HG02973 (cell line): ENCODE data around the gene C1QTNF8.

Experiments
- ATAC-seq: cut with Tn5 transposase; IDR thresholded peaks from one replicate; pipeline ENCODE4 v1.9.1; 2021; ENCODE audit warnings: moderate library complexity; ENCODE audit not compliant: unreplicated experiment

Gene C1QTNF8

DNA sequence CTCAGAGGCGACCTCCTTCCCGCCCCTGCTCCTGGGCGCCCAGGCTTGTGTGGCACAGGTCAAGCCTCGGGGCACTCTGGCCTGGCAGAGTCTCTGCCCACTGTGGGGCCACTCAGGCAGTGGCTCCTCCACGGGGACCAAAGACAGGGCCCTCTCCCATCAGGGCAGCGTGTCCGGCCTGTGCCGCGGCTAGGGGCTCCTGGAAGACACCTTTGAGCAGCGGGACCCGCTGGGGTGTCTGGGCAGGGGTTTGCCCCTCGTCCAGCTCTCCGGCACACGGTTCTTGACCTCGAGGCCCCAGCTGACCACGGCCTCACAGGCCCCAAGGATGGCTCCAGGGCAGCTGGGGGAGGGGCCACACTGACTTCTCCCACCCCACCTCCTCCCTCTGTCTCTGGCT is 48.2 kb downstream of the C1QTNF8 start:
- no peak for ATAC-seq

GRCh38 chr16:1047123-1047522 is 48.9 kb downstream of the C1QTNF8 start:
- no peak for ATAC-seq

GRCh38 chr16:1045993-1046911 is 49.8 kb downstream of the C1QTNF8 start:
- ATAC-seq, result no peak

- ATAC-seq, result no peak
Measured at GRCh38 chr16:1045310-1045992, 50.6 kb downstream of the C1QTNF8 start.

DNA sequence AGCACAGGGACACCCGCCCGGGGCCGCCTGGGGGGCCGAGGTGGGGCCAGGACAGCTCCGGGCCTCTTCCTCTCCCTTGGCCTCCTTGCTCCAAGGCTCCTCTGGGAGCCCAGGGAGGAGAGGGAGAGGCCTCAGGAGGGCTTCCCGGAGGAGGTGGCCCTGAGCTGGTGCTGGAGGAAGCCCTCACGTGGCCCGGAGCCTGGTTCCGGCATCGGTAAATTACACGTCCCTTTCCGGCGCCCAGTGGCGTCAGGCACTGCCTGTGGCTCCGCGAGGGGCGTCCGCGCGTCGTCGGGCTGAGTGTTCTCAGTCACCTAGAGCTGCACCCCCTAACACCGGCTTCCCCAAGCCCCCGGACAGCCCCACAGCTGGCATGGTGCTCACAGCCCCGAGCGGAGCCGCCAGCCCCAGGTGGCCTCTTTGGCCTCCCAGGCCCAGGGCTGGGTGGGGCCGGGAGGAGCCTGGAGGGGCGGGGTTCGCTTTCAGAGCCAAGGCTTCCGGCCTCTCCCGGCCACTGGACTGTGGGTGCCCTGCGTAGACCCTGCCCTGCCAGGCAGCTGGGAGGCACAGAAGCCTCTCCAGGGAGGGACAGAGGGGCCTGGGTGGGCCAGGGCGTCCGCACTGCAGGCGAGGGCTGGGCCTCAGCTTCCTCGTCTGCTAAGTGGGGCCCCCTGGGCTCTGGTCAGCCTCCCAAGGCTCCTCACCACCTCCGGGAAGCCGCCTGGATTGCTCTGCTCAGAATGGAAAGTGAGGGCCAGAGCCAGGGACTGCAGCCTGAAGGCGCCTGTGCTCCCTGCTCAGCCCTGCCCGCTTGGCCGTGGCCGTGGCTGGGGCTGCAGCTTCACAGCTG is 51.4 kb downstream of the C1QTNF8 start:
- ATAC-seq, result no peak

GRCh38 chr16:1043881-1044451 is 52.1 kb downstream of the C1QTNF8 start:
- no peak for ATAC-seq

DNA sequence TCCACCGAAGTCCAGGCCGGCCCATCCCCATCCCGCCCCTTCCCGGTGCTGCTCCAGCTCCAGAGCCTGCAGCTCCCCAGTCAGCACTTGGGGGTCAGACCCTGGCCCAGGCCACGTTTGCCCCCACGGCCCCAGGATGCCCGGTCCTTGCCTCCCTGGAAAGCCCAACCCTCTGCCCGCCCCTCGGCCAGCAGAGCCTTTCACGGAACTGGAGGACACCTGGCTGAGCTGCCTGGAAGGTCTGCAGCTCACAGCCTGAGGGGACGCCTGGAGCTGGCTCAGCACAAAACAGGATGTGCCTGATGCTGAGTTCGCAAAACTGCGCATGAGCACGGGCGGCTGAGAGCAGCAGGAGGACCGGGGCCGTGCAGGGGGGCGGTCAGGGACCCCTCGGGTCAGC is 53.2 kb downstream of the C1QTNF8 start:
- no peak for ATAC-seq

DNA sequence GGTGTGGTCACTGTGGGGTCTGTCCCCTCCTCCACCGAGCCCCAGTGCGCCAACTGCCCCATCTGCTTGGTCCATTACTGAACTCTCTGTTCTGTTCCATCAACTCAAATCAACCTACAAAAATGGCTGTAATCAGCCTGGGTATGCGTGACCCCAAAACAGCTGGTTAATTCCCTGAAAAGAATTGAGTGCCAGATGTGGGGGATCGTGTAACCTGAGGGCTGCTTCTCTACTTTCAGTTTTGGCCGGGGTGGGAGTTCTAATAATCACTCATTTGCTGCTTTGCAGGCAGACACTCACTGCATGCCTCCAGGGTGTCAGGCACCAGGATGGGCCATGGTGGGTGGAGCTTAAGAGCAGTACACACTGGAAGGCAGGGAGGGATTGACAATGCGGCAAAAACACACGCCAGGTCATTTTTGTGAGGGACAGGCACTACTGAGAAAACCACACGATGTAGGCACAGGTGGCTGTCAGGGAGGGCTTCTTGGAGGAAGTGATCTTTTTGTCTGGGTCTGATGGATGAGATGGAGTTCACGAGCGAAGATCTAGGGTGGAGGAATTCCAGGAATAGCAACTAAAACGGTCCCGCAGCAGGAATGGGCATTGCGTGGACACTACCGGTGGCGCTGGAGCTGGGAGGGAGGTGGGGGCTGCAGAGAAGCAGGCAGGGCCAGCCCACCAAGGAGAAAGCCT is 53.8 kb downstream of the C1QTNF8 start:
- ATAC-seq, result no peak

GRCh38 chr16:1040346-1040745 is 55.7 kb downstream of the C1QTNF8 start:
- ATAC-seq, result no peak

- ATAC-seq, result no peak
Measured at GRCh38 chr16:1039762-1040161, 56.3 kb downstream of the C1QTNF8 start.

DNA sequence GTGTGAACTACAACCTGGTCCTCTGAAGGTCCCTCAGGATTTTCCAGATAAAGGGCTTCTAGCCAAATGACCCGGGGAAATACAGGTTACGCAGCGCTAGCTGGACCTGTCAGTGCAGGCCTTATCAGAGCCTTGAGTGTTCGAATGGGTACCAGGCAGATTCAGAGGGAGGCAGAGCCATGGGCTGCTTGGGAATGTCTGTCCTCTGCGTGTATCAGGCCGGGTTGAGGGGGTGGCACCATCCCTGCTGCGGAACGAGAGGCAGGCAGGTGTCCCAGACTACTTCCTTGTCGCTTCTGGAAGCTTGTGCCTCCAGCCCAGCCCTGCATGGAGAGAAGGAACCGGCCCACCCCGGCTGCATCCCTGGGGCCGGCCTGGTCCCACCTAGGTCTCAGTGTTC is 57.1 kb downstream of the C1QTNF8 start:
- no peak for ATAC-seq
